Activated CD8-positive, alpha-beta memory T cell treated with anti-CD3 and anti-CD28 coated beads for 24 hours (primary cell): ENCODE measurements around the gene PRKAG2.
A peak's percentile ranks its signal among the peaks of the same experiment; 100 is the strongest.

Source experiments
- DNase-seq: peaks from one replicate; pipeline ENCODE4 v3.0.0-alpha.2; 2020

The PRKAG2 gene

DNA sequence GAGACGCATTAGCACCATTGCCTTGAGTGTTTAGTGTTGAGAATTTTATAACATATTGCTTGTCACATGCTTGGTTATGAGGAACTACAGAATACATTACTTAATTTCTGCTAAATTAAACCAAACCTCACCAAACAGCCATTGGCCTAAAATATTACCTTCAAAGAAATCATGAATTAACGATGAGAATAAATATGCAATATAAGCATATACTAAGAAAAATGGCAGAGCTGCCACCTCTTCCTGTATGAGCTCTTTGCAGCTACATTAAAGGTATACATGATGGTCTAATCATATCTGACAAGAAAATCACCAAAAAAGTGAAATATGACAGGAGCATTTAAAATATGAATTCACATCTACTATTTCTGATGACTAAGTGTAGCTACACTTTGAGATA is 352.1 kb downstream of the PRKAG2 start:
- no peak for DNase-seq

DNA sequence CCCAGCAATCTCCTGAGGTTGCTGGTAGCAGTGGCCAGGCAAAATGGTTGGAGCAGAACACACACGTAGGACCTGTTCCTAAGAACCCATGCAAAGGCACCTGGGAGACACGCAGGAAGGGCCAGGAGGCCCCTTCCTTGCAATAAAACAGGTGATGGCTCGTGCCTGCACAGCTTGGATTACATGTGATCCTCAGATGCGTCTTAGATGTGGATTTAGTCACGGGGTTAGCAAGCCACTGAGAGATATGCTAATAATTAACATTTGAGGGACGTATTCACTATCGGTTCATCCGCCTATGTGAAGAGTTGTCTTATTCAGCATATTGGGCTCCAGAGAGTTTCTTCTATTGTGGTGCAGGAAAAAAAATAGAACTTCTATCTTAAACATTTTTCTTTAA is 352.6 kb downstream of the PRKAG2 start:
- no peak for DNase-seq

DNA sequence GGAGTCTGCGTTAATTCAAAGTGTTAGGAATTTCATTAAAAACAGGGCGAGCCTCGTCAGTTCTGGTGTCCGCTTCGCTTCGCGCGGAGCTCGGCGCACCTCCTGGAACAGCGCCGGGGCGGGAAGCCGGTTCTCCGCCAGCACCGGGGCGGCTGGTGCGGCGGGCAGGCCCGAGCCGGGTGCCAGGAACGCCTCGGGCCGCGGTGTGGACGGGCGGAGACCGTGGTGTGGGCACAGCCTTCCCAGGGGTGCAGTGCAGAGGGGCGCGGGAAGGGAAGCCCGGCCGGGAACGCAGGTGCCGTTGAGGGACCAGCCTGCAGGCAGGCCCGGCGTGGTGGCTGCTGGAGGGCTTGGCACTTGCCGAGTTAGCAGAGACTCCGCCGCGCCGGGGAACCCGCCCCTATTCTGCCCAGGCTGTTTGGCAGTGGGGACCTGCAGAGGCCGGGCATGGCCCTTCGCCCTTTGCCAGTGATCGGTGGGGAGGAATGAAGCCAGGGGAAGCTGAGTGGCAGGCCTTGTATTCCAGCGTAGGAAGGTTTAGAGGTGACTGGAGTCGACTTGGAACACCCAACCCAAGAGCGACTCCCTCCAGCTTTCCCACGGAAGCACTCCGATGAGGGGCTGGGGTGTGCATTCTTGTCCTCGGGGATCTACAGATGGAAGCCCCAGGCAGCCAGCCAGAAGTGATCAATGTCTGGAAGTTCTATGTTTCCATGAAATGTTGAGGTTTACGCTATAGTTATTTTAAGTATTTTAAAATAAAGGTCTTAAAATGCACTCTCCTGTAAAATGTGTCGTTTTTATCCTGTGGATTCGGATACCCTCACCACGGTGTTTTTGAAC is 356.3 kb downstream of the PRKAG2 start:
- DNase-seq = no peak

DNA sequence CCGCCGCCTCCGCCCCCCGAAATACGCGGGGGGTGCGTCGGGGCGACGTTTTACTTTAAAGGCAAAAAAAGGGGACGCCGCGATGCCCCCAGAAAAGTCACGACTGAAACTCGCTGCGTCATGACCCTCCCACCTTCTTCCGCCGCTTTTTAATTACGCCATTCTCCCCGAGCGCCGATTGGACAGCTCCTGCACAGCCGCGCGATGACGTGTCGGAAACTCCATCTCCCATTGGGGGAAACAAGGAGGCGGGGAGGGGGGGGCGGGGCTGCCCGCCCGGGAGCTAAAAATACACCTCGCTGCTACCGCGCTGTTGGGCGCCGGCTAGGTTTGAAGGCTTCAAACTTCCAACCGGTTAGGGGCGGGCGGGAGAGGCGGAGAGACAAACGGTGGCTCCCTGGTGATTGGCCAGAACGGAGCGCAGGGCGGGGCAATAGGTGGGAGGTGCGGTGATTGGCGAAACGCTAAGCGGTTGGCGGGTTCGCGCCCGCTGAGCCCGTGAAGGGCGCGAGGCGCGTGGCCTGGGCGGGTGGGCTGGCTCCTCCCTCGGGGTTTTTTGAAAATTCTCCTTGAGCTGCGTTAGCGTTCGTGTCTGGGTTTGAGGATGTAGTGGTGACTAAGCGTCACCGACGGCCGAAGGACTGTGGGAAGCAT is 357.0 kb downstream of the PRKAG2 start, which contains the start of gene RHEB:
TSS of gene RHEB (minus strand) at position 131 of the 654 bp plus-strand sequence. CDS start 384 bp downstream, outside the sequence.
- DNase-seq = peak; percentile 99

DNA sequence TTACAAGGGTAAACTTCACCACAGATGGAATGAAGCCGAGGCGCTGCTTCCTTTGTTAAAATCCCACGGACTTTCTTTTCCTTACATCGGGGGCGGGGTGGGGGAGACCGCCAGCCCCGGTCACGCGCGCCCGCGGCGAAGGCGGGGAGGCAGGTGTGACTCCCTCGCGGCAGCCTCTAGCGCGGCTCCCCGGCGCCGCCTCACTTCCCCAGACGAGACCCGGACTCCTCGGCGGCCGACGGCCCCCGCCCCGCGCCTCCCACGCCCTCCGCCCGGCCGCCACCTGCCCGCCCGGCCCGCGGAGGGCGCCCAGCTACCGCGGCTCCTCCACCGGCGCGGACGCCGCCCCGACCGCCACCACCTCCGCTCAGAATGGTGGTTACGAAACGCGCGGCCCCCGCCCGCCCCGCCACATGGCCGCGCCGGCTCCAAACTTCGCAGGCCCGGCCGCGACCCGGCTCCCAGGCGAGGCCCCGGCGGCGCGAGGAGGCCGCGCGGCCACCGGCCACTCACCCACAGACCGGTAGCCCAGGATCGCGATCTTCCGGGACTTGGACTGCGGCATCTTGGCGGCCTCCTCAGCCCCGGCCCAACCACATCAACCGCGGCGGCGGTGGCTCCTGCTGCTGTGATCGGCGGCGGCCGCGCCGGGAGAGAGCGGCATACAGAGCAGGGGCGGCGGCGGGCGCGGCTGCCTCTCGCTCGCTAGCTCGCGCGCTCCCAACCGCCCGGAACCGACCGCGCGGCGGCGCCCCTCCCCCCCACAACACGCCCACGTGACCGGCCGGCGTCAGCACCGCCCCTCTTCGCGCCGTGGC is 357.8 kb downstream of the PRKAG2 start:
- DNase-seq = peak; percentile 85

DNA sequence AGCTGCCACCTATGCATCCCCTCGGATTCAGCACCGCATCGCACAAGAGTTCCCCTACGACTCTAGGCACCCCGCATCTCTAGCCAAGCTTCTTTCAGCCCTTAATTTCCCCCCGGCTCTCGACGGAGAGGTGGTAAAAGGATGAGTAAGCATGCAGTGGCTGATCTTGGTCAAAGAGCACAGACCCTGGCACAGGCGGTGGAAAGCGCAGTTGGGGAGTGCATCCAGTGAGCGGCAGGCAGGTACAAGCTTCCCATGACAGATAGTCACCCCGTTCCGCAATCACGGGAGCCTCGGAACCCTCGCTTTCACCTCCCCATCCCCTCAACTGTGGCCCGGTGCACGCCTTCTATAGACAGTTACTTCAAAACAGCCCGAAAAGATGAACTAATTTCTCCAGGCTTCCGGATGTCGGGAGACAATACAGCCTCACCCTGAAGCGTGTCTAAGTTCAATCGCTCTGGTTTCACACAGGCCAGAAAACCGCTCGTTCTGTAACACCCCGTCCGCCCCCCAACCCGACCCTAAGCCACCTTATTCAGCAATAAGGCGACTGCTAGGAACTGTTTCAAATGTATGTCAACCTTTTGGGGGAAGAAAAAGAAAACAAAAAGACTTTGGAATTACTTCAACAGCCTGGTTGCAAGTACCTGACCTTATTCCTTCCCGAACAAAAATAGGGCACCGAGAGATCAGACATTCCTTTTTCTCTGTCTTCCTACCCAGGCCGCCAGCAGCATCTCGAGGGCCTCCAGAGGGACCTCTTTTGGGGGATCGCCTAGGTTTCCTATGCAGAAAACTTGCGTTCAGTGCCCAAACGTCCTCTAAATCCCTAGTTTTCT is 358.6 kb downstream of the PRKAG2 start:
- DNase-seq = peak; percentile 81

DNA sequence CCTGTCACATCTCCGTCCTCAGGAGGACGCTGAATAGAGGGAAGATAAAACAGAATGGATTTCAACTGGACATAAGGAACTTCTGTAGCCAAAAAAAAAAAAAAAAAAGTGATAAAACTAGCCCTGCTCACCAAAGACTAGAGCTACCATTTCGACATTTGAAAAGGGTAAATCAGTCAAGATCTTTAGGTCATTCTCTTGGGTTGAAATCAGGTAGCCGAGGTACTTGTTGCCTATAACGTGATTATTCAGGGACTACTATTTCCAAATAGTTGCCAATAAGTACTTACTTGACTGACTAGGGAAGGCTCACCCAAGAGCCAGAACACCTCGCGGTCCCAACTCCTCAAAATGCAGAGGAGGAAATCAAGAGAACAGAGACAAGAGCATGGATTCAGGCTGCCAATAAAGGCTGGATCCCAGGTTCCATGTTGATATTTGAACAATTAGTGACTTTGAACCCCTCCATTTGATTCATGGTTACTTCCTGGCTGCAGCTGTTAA is 359.3 kb downstream of the PRKAG2 start:
- no peak for DNase-seq

DNA sequence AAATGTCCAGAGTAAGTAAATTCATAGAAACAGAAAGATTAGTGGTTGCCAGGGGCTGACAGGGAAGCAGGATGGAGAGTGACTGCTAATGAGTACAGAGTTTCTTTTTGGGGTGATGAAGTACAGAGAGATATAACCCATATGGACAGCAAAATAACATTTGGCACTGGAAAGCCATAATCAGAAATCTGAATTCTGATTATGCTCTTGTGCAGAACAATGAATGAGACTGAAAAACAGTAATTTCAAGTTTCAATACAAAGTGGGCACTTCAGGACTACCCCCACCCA is 361.7 kb downstream of the PRKAG2 start:
- no peak for DNase-seq

DNA sequence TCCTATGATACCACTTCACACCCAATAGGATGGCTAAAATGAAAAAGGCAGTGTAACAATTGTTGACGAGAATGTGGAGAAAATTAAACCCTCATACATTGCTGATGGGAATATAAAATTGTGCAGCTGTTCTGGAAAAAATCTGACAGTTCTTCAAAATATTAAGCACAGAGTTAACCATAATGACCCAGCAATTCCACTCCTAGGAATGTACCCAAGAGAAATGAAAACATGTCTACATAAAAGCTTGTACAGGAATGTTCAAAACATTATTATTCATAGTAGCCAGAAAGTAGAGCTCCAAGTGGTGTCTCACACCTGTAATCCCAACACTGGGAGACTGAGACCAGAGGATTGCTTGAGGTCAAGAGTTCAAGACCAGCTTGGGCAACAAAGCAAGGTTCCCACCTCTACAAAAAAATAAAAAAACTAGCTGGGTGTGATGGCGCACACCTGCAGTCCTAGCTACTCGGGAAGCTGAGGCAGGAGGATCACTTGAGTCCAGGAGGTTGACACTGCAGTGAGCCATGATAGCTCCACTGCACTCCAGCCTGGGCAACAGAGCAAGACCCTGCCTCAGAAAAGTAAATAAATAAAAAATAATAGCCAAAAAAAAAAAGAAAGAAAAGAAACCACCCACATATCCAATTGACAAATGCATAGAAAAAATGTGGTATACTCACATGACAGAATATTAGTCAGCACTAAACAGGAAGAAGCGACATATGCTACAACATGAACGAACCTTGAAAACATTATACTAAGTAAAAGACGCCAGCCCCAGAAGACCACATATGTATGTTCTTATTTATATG is 362.2 kb downstream of the PRKAG2 start:
- no peak for DNase-seq

DNA sequence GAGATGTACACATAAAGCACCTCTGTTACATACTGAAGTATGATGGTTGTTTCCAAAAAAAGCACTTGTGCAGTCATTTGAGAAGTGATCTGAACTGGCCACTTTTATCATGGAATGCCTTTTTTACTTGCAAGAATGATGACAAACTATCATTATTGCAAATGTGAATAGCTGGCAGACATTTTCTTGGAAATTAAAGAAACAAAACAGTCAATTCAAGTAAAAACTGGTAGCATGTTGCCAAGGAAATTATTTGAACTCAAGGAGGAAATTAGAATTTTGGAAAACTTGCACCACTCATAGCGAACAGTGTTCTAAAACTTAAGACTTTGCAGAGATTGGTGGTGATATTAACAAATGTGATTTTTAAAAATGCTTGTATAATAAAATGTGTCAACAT is 363.8 kb downstream of the PRKAG2 start:
- no peak for DNase-seq

DNA sequence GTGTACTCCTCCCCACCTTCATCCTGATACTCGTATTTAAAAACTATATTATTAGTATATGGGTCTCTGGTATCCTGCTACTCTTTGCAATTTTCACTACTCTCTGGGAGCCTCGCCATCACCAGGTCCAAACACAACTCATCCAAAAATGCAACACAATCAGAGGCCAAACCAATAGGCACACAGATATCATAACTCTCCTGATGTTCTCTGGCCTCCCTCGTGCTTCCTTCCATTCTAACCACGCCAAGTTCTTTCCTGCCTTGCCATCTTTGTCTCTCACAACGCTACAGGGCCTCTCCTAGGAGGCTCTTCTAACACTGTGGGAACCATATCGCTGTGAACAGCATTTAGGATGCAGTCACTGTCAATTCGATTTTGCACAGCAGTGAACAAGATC is 364.6 kb downstream of the PRKAG2 start:
- DNase-seq = no peak

DNA sequence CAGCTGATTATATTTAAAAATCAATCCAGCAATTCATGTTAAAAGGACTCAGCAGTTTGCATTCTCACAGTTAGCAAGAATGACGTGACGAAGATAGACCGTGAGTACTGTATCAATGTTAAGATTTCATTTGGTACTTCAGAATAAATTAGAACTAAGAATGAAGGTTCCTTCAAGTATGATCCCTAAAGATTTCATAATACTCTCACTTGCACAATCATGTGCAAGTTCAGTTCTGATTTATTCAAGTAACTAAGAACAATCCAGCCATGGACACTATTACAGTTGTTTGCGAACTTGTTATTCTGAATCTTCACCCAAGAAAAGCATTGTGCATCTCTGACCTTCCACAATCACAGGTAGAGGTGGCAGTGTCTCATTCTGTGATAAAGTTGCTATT is 365.0 kb downstream of the PRKAG2 start:
- no peak for DNase-seq

DNA sequence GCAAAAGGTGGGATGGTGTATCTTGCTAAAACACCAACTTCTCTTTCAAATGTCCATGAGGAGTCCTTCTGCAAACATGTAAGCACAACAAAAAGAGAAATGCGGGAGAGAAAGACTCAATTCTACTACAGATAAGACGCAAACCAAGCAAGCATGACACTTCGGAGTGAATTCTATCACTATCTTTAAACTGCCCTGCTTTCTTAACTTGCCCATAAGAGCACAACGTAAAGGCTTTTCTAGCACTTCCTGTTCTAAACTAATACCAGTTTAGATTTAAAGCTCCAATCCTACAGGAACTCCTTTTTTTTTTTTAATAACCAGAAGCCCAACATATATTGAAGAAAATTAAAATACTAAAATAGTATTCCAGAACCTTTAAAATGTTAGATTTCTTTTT is 365.6 kb downstream of the PRKAG2 start:
- no peak for DNase-seq

DNA sequence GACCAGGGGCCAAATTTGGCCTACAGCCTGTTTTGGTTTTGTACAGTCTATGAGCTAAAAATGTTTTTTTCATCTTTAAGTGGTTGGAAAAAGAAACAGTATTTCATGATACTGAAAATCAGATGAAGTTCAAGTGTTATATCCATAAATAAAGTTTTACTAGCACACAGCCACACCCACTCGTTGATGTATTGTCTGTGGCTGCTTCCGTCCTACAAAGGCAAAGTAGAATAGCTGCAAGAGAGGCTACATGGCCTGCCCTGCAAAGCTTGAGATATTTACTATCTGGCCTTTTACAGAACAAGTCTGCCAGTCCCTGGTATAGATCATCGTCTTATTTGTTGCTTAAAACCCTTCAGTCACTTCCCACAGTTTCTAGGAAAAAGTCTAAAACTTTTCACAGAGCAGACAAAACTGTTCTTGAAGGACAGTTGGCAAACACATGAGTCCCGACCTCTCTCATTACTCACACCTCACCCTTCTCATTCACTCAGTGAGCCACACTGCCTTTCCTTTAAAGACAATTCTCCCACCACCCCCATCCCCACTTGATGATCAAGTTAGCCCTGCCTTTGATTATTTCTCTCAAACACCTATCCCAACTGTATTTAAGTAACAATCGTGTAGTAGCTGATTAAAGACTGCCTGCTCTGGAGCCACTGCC is 367.1 kb downstream of the PRKAG2 start:
- no peak for DNase-seq

DNA sequence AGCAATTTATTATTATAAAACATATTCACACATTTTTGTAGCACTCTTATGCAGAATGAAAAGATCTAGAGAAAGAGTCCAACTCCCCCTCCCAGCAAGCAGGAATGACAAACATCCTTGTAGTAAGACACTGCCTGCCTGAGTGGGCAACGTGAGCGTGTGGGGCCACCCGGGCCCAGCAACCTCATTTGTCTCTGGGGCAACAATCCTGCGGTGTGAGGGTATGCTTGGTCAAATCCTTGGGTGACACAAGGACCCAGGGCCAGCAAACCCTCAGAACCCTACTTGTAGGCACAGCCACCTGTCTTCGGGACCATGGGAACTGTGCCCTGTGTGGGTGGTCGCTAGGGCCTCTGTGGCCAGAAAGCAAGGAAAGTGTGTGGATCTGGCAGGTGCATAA is 367.9 kb downstream of the PRKAG2 start:
- no peak for DNase-seq

DNA sequence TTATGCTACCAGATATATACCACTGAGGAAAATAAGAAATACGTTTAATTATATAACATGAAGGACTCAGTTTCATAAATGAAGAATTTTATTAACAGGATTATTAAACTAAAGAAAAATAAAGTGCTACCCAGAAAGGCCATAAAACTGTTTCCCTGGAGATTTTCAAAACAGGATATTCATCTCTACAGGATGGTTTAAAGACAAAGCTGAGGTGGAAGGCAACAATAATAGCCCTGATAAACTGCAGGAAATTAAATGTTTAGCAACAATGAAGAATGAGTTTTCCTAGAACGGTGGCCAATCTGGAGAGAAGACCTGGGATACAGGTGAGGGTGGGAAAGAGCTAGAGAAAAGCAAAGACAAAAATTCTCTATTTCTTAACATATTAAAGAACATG is 369.1 kb downstream of the PRKAG2 start:
- DNase-seq = no peak

DNA sequence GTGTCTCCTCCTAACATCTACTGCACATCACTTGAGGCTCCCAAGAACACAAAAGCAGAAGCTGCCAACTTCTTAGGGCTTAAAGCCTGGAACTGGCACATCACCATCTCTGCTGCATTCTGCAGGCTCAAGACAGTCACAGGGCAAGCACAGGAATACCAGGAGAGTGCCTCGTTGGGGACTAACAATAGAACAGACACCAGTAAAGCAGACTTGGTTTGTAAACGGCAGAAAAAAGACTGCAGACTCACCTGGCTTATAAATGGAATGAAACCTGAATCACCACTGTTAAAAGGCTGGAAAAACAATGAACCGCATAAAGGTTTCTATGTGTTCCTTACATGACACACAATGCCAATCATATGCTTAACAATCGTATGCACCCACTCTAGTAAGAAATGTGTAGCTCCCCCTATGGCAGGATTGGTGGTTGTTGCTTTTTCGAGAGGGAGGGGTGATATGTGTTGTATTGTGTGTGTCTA is 370.0 kb downstream of the PRKAG2 start:
- no peak for DNase-seq
